Lower leg skin (tissue), 3 donors: ENCODE measurements around the gene RNF5.

ENCODE experiments used
- CTCF ChIP-seq, 3 donors: fragments of 450-650 bp; IDR thresholded peaks; one replicate each; pipeline ENCODE4 v1.5.1; 2016; ENCODE audit warnings: antibody characterized with exemption in 3 of 3, mild to moderate bottlenecking in 3 of 3, moderate library complexity in 2 of 3
- POLR2A ChIP-seq, 2 donors: fragments of 450-650 bp; IDR thresholded peaks; one replicate each; pipeline ENCODE4 v1.6.1; 2016 to 2017; ENCODE audit warnings: antibody characterized with exemption in 2 of 2, mild to moderate bottlenecking in 1 of 2, moderate library complexity in 1 of 2

DNA sequence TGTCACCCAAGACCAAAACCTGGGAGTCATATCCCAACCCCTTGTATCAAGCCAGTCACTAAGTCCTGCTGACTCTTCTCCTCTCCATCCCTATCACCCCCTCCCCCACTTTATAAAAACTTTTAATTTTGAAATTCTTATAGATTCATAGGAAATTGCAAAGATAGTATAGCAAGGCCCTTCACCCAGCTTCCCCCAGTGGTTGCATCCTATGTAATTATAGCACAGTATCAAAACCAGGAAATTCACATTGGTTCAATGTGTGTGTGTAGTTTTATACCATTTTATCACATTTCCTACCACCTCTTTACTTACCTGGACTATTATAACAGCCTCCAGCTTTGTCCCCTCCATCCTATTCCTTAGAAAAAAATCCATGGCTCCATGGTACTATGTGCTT lies 20.2 kb upstream of the RNF5 start:
- TF ChIP-seq CTCF (IDR thresholded peaks at IDR 0.05) (no peak), POLR2A (IDR thresholded peaks at IDR 0.05) (no peak)
